Skin epidermis (tissue), 12 donors: ENCODE results near the gene LEMD3.

ENCODE experiments used
- H3K27ac ChIP-seq, 21 experiments: fragments of 200-600 bp; sonication (generic) in 11 of 21; one replicate each; pipeline ENCODE4 v1.5.0; 2020; ENCODE audit warnings: mild to moderate bottlenecking in 3 of 21, inconsistent platforms in 2 of 21, moderate library complexity in 2 of 21
- H3K4me3 ChIP-seq, 7 experiments: fragments of 200-600 bp; sonication (generic) in 2 of 7; one replicate each; pipeline ENCODE4 v1.5.0; 2020; ENCODE audit warnings: inconsistent platforms in 2 of 7, mild to moderate bottlenecking in 2 of 7, moderate library complexity in 1 of 7

LEMD3 gene

DNA sequence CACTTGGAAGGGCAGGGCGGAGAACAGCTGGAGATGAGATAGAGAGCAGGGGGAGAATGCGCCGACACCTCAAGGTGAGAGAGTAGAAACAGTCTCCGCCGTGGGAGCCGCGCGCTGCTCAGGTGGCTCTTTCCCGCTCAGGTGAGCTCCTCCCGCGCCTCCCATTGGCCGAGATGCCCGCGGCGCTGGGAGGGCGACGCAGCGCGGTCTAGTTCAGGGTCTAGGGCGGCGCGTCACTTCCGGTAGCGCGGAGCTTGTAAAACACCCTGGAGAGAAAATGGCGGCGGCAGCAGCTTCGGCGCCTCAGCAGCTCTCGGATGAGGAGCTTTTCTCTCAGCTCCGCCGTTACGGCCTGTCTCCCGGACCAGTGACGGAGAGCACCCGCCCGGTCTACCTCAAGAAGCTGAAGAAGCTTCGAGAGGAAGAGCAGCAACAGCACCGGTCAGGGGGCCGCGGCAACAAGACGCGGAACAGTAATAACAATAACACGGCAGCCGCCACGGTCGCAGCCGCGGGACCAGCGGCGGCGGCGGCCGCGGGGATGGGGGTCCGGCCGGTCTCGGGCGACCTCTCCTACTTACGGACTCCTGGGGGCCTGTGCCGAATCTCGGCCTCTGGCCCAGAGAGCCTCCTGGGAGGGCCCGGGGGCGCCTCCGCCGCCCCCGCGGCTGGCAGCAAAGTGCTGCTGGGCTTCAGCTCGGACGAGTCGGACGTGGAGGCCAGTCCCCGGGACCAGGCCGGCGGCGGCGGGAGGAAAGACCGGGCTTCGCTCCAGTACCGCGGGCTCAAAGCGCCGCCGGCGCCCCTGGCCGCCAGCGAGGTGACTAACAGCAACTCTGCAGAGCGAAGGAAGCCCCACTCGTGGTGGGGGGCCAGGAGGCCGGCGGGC is at the start of gene LEMD3:
TSS of gene LEMD3 (plus strand) at position 264 of the 889 bp plus-strand sequence. CDS start at position 278, 14 bp downstream.
- Histone ChIP-seq H3K27ac (peak within 1 kb of the TSS; percentile 85 to 99 (median 95)), H3K4me3 (peak within 1 kb of the TSS; percentile 88 to 99 (median 96))

- peak within 1 kb of the TSS in 3 of 7 experiments; percentile 12 to 23 (median 17) for H3K4me3 ChIP-seq
- H3K27ac ChIP-seq = no peak within 1 kb of the TSS
Measured at GRCh38 chr12:65121049-65121955, 48.1 kb upstream of the LEMD3 start, which contains the start of gene WIF1. Gene WIF1 (minus strand): TSS chr12:65121305. CDS start chr12:65121191, 114 bp downstream.

DNA sequence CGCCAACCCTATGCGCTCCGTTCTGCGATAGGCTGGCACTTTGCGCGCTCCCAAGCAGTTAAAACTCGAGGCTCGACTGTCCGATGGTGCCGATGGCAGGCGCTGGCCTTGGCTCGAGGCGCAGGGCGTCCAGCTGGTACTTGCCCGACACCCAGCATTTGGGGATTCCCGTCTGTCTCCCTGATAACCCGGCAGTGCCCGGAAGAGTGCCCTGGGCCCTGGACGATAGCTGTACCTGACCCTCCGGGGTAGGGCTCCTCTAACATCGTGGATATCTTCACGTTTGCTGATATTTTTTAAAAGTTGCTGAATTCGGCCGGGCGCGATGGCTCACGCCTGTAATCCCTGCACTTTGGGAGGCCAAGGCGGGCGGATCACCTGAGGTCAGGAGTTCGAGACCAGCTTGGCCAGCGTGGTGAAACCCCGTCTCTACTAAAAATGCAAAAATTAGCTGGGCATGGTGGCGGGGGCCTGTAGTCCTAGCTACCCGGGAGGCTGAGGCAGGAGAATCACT is 47.4 kb upstream of the LEMD3 start:
- no peak overlapping the region for H3K4me3 ChIP-seq
- H3K27ac ChIP-seq = no peak overlapping the region

DNA sequence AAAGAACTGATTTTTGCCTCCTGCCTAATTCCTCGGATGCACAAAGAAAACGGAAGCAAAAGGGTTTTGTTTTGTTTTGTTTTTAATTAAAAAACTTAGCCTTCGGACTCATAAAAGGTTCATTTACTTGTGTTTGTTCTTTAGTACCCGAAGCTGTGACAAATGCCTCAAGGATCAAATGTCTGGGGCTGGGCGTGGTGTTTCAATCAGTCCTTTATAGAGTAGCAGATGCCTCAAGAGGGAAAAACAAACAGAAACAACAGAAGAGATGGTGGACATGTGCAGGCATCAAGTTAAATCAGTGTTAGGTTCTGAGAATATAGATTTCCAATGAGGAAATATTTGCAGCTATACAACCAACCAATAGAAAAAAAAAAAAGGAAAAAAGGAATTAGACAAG is 46.7 kb upstream of the LEMD3 start:
- no peak overlapping the region for H3K27ac ChIP-seq

DNA sequence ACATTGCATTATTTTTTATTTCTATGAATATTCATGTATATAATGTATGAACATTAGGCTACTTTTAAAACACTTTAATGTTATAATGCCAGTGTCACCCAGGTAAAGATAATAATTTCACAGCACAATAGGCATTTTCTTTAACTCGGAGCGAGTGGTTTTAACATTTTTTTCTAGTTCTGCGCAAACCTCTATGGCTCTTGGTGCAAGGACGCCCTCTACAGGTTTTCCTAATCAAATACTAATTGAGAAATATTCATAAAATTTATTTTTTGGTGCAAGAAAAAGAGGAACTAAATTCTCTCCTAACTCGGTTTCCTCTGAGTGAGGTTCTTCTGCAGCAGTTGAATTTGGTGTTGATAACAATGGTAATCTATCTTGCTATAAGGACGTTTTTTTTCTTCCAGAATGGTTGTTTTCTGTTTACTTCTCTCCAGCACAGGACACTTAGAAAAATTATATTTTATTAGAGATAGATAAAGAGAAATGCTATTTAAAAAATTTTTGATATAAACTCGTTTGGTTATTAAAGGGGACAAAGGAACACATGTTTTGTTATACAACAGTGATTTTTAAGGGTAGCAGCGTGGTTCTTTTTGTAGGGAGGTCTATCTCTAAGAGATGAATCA is 45.8 kb upstream of the LEMD3 start:
- no peak overlapping the region for H3K4me3 ChIP-seq
- no peak overlapping the region for H3K27ac ChIP-seq

More for the DNA sequence above, 46.7 kb upstream of the LEMD3 start:
- no peak overlapping the region for H3K4me3 ChIP-seq

DNA sequence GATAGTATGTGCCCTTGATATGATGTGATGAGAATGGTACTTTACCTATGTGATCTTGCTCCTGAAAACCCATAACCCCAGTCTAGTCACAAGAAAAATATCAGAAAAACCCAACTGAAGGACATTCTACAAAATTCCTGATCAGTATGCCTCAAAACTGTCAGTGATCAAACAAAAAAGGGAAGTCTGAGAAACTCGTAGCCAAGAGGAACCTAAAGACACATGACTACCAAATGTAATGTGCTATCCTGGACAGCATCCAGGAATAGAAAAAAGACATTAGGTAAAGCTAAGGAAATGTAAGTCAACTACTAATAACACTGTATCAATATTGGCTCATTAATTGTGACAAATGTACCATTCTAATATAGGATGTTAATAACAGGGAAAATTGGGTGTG is 44.1 kb upstream of the LEMD3 start:
- Histone ChIP-seq H3K27ac (no peak overlapping the region), H3K4me3 (no peak overlapping the region)

- H3K27ac ChIP-seq = no peak overlapping the region
- H3K4me3 ChIP-seq = no peak overlapping the region
Measured at GRCh38 chr12:65125975-65126374, 43.4 kb upstream of the LEMD3 start.

GRCh38 chr12:65126482-65126881 is 42.9 kb upstream of the LEMD3 start:
- Histone ChIP-seq H3K4me3 (no peak overlapping the region), H3K27ac (no peak overlapping the region)

DNA sequence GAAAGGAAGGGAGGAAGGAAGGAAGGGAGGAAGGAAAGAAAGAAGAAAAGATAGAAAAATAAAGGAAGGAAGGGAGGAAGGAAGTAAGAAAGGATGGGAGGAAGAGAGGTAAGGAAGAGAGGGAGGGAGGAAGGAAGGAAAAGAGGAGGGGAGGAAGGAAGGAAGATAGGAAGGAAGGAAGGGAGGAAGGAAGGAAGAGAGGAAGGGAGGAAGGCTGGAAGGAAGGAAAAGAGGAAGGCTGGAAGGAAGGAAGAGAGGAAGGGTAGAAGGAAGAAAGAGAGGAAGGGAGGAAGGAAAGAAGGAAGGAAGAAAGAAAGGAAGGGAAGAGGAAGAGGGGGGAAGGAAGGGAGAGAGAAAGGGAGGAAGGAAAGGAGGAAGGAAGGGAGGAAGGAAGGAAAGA is 35.5 kb upstream of the LEMD3 start:
- Histone ChIP-seq H3K27ac (no peak overlapping the region), H3K4me3 (no peak overlapping the region)

DNA sequence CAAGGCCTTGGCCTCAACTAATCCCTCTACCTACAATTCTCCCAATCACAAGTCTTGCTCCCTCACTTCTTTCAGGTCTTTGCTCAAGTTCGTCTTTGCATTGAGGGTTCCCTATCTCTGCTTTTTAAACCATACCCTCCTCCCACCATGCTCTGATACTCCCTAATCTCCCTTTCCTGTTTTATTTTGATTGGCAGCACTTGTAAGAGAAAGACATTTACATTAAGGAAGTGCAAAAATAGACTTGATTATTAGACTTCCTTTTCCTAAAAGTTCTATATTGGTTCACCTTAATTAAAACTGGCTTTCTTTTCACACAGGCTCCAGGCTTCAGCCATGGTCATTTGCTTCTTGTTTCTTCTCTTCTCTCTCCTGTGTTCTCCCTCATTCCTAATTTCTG is 30.0 kb upstream of the LEMD3 start:
- Histone ChIP-seq H3K4me3 (no peak overlapping the region), H3K27ac (no peak overlapping the region)

- Histone ChIP-seq H3K27ac (no peak overlapping the region), H3K4me3 (no peak overlapping the region)
Measured at GRCh38 chr12:65140738-65141137, 28.6 kb upstream of the LEMD3 start.

DNA sequence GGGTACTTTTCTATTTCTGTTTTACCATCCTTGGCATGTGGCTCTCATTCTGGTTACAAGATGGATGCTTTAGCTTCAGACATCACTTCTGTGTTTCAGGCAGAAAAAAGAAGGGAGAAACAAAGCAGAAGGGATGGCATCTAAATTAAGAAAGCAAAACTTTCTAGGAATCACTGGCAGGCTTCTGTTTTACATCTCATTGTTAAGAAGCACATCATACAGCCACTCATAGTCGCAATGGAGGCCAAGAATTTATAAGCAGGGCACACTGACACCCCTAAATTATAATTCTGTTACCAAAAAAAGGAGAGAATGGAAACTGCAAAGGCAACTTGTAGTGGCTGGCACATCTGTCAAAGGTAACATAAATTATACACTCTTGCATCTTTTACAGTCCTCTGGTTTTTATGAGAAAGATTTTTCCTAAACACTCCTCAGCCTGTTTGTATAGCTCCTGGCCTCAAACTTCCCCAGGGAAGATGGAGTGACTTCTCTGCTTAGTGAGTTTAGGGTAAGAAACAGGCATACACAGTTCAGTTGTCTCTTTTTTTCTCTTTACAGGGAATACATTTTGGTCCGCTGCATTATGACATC is 22.0 kb upstream of the LEMD3 start:
- no peak overlapping the region for H3K4me3 ChIP-seq
- no peak overlapping the region for H3K27ac ChIP-seq

- Histone ChIP-seq H3K27ac (no peak overlapping the region), H3K4me3 (no peak overlapping the region)
Measured at GRCh38 chr12:65152012-65152411, 17.4 kb upstream of the LEMD3 start.

GRCh38 chr12:65152596-65152995 is 16.8 kb upstream of the LEMD3 start:
- no peak overlapping the region for H3K4me3 ChIP-seq

DNA sequence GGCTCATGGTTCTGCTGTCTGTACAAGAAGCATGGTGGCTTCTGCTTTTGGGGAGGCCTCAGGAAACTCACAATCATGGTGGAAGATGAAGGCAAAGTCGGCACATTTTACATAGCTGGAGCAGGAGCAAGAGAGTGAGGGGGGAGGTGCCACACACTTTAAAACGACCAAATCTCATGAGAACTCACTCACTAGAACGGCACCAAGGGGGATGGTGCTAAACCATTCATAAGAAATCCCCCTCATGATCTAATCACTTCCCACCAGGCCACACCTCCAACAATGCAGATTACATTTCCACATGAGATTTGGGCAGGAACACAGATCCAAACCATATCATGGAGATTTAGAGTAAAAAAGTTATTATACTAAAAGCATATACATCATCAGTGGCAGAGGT is 13.6 kb upstream of the LEMD3 start:
- peak overlapping the region in 3 of 21 experiments; percentile 9 to 68 (median 30) for H3K27ac ChIP-seq

More at GRCh38 chr12:65152596-65152995, 16.8 kb upstream of the LEMD3 start:
- no peak overlapping the region for H3K27ac ChIP-seq

GRCh38 chr12:65156366-65156841 is 13.0 kb upstream of the LEMD3 start:
- Histone ChIP-seq H3K27ac (peak overlapping the region in 6 of 21 experiments; percentile 9 to 68 (median 64)), H3K4me3 (no peak overlapping the region)

More for the DNA sequence above, 13.6 kb upstream of the LEMD3 start:
- H3K4me3 ChIP-seq = no peak overlapping the region

- H3K4me3 ChIP-seq = no peak overlapping the region
- H3K27ac ChIP-seq = peak overlapping the region in 4 of 21 experiments; percentile 61 to 68 (median 68)
Measured at GRCh38 chr12:65157091-65157490, 12.3 kb upstream of the LEMD3 start.

DNA sequence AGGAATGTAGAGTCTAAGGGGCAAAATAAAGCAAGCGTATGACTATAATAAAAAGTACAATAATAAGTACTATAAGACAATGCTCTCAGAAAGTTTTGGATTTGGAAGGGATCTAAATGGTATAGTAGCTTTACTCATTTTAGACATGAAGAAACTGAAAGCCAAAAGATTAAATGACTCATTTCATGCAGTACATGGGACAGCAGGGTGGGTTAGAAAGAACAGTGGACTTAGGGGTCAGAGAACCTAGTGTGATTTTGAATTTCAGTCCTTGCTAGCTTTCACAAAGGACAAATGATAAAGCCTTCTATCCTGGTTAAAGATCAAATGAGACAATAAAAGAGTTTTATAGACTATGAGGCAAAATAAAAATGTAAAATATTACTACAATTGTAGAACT is 6.8 kb upstream of the LEMD3 start:
- no peak overlapping the region for H3K27ac ChIP-seq
- H3K4me3 ChIP-seq = no peak overlapping the region

- no peak overlapping the region for H3K4me3 ChIP-seq
Measured at GRCh38 chr12:65164244-65164643, 5.1 kb upstream of the LEMD3 start.

More at GRCh38 chr12:65164244-65164643, 5.1 kb upstream of the LEMD3 start:
- no peak overlapping the region for H3K27ac ChIP-seq
